ENCODE data around the gene NBEA.

Gene NBEA

DNA sequence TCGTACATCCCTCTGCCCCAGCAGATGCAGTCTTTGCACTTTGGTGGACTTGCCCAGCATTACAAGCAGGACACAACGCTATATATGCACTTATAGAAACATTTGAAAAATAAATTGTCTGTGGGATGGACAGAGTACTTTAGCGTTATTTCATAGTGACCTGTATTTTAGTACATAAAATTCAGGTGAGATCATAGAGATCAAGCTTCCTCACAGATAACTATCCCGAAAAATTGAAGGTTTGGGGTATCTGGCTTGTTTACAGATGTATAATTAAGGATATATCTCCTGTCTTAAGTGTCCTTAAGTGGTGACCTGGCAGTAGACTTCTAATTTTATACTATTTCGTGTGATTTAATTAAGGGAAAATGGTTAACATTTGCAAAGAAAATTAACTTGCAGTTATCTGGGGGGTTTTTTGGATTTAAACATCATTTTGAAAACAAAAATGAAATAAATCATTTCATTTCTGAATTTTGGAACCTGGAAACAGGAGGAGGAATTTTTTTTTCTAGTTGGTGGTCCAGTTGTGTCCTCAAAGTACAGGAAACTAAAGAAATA is 535.4 kb downstream of the NBEA start:
- DNase-seq = no peak

DNA sequence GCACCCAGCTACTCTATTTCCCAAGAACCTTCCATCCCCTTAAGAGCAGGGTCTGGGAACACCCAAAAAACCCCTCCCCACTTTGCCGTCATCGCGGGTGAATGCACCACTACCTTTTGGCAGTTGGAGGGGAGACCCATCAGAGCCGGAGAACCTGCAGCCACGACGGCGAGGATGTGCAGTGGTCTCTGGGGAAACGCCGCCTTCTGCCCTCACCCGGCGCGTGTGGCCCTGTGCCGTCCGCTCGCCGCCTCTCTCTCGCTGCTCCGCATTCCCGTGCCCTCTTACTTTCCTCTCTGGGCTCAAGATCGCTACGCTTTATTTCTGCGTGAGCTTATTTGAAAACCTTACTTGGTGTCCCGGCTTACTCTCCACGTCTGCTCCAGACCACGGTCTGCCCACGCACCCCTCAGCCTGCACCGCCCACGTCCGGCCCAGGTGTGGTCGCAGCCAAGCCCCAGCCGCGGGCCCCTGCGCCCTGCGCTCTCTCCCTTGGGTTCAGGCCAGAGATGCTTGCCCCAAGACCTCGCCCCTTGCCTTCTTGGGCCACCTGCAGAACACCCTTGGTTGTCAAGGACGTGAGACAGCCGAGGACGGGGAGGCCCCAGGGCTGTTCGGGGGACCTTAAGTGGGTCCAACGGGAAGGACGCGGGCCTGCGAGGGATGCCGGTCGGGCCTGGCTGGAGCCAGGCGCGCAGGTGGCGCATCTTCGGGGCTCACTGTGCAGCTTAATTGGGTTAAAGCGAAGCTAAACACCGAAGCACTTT is 536.4 kb downstream of the NBEA start:
- DNase-seq = no peak

DNA sequence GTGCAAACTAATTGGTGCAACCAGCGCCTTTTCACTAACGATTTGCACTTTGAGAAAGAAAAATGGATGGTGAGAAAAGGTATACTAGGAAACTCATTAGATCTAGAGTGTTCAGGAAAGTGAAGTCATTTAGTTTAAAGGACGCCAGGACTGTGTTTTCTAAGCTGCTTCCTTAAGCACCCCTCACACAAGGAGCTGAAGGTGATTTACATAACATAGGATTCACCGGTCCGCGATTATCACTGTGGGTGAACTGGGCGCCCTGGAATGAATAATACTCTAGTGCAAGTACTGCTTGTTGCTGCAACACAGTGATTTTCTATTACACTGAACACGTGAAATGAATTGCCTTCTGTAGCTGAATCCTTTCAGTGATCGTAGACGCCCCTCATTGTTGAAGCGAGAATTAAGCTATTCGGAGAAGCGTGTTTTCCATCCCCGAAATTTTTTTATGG is 537.0 kb downstream of the NBEA start:
- DNase-seq = no peak

DNA sequence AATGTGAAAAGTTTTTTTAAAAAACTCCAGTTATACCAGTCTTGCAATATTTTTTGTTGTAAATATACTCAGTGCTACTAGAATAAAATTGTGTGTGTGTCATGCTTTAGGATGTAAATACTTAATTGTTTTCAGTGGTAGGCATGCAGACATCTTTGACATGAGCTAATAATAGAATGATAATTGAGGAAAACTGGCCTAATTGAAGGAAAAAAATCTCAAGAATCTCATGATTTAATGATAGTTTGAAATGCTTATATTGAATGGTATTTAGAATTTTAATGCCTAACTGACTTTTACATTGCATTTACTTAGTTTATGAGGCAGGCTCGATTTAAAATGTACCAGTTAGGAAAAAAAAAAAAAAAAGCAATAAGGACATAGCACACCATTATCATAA is 537.6 kb downstream of the NBEA start:
- DNase-seq = no peak

DNA sequence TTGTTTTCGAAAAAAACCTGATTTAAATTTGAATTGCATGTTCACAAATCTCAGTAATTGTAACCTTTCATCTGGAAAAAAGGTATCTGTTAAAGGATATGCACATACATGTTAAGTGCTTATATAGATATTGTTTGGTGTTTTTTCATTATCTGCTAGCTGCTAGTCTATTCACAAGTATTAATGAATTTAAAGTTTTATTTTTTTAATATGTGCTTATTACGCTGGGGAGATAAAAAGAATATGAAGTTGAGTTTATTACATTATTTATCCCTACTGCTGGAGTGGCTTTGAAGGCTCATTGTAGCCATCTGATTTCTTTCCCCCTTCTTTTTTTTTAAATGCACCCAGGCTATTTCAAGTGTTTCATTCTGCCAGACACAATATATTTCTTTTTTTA is 538.3 kb downstream of the NBEA start:
- no peak for DNase-seq

DNA sequence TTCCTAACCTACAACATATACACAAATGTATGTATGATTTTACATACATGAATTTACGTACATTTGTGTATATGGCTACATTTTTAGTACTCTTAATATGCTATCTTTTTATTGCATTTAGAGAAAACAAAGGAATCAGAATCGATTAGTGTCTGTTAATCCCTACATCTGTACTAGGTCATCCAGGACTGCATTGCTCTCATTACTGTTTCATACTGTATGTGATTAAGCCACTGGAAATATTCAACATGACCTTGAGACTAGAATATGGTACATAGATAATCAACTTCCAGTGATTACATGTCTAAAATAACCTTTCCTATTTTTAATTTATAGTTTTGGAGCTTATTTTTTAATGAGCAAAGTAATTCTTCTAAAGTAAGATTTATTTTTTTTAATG is 539.7 kb downstream of the NBEA start:
- no peak for DNase-seq

DNA sequence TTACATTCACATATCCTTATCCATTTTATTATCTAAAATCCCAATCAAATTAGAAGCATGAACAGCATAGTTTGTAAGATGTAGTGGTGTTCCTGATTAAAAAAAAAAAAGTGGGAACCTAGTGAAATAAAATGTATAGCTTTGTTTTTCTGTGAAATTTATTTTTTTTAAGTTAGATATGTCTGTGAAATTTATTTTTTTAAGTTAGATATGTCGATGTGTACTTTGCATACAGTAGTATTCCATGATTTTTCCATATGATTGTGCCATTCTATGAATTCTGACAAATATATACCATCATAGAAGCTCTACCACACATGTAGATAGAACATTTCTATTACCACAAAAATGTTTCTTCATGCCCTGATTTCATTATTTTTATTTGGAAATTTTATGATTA is 540.5 kb downstream of the NBEA start:
- no peak for DNase-seq

DNA sequence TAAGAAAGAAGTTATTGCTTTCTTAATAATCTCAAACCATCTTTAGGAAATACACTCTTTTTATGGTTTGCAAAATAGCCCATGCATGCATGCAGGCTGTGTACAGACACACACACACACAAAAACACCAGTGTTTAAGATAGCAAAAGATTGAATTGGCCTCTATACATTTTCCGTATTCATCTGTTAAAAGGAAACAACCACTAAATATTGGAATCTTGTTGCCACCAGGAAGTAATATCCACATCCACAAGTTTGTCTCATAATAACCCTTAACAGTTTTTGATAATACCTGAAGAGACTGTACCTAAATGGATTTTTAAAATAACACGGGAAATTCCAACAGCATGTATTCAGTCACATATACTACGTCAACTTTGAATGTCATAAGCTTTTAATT is 541.7 kb downstream of the NBEA start:
- no peak for DNase-seq

DNA sequence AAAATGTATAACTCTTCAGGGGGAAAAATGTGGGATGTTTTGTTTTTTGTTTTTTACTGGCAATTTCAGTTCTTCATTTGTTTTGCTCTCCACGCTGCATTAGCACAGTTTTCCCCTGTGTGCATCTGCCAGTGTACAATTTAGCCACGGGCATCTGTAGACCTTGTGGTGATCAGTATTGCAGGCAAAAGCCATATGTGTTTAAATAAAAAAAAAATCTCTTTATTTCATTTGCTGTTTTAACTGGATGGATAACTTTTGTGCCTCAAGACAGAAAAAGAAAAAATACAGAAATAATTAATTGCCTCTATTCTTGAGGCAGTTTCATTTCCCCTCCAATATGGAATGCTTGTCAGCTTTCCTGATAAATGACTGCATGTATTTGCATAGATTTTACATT is 542.3 kb downstream of the NBEA start:
- DNase-seq = no peak

DNA sequence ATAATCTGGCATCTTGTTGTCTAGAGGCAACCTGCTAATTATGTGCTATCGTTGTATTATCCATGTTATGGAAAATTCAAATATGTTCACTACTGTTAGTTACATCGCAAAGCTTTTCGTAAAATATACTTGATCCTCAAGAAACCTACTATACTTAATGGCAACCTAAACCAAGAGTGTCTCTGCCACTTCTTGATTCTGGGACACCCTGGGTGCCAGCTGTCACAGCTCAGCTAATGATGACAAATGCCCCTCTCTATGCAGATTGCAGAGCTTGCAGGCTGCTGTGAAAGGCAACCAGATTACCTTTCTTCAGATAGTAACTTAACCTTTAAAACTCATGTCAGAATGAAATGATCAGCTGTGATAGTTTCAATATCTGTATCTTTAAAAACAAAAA is 543.4 kb downstream of the NBEA start:
- no peak for DNase-seq

DNA sequence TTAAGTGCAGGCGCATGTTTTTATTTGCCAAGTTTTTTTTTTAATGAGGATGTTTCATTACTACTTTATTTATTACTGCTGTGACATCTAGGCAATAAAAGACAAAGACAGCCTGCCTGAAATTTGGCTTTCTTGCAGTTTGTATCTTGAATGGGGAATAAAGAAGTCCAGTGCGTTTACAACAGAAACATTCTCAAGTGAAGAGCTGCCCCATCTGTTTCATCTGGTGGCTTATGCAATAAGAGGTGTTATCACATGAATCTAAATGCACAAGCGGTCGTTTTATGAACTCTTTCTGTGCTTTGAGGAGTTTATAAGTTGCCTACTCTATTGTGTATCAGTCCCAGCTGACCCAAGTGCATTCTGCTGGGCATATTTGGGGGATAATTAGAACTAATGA is 547.0 kb downstream of the NBEA start:
- DNase-seq = no peak

DNA sequence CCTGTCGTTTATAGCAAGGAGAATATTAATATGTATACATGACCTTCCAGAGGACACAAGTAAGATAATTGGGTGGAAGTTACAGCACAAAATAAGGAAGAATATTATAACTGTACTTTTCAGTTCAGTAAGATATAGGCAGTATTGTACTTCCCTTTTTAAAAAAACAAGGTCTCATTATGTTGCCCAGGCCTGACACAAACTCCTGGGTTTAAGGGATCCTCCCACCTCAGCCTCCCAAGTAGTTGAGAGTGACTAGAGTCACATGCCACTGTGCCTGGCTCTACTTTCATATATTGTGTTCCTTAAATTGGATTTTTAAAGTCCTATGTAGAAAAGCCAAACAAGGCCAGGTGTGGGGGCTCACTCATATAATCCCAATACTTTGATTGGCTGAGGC is 553.9 kb downstream of the NBEA start:
- peak; percentile 16 for DNase-seq

DNA sequence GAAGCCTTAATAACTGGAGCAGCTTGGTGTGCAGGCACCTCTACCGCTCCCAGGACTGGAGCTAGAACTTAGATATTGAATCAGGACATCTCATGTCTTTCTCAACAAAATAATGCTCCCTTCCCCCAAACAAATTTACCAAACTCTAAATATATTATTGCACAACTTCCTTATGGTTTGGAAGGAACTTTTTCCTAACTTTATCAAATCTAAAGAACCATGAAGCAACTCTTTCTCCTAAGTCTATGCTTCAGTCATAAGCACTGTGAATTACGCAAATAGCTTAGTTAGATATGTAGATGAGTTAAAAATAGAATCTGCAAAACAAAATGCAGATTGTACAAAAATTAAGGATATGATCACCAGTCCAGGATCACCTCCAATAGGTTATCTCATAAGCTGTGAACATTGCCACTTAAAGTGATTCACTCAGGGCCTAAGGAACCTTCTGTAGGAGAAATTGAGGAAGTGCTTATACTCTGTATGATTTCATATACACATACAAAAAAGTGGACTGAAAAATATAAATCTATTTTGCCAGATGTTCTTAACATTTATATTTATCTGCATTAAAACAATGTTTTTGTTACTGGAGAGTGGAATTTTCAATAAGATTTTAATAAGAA is 554.8 kb downstream of the NBEA start:
- peak; percentile 44 for DNase-seq

DNA sequence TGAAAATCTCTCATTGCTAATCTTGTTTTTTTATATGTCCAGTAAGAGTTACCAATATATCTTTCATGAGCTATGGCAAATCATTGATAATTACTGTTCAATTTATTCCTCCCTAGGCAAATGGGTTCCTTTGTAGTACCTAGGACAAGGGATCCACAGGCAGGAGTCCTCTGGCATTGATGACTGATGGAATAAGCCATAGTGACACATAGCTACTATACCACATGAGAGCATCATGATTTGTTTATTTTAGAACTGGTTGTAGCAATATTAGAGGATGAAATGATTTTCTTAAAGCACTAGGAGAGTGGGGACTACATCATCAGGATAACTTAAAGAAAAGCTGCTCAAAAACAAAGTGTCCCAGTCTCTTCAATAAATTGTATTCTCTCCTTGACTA is 556.2 kb downstream of the NBEA start:
- DNase-seq = no peak

DNA sequence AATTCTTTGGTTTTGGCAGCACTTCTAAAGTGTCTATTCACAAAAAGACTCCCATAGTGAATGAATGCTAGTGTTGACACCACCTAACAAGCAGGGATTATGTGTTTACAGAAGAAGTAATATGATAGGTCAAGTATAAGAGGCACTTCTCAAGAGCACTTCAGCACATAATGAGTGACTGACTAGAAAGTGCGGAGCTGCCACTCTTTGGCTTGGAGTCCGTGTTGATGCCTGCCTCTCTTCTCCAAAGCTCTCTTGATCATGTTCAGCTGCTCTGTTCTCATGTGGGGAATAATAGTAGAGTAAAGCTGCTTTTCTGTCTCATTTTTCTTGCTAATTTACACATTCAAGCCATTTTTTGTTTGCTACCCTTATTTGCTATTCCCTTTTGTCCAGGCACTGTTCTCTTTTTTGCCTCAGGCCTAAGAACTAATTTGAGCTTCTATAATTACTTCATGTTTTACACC is 557.2 kb downstream of the NBEA start:
- no peak for DNase-seq

DNA sequence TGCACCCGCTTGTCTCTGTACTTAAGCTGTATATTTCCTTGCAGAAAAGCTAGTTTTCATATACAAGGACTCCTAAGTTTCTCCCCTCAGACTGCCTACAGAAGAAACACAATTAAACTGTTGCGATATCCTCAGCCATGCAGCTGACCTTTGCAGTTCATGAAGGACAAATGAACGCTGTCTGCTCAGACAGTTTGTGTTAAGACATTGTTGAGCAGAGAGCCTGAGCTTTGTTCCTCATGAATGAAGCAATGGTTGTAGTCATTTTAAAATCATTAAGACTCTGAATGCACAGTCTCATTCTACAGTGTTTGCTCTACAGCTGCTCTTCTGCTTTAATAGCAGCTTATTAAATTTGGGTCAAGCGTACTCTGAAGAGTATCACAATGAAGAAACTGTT is 557.6 kb downstream of the NBEA start:
- DNase-seq = no peak

DNA sequence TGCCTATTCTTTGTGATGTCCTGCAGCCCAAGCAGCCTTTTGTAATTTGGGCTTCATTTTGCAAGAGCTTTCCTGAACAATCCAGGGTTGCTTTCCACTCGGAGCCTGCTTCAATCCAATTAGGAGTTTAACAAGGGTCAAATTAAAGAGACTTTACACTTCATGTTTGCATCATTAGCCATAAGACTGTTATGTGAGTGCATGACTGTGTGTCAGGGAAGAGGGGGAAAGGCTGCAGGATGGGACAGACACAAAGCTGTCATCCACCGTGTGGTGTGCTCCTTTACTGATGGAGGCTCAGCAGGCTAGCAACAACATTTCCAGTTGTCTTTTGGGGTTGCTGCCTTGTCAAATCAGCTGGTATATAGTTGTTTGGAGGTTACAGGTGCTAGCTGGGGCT is 558.1 kb downstream of the NBEA start:
- no peak for DNase-seq

DNA sequence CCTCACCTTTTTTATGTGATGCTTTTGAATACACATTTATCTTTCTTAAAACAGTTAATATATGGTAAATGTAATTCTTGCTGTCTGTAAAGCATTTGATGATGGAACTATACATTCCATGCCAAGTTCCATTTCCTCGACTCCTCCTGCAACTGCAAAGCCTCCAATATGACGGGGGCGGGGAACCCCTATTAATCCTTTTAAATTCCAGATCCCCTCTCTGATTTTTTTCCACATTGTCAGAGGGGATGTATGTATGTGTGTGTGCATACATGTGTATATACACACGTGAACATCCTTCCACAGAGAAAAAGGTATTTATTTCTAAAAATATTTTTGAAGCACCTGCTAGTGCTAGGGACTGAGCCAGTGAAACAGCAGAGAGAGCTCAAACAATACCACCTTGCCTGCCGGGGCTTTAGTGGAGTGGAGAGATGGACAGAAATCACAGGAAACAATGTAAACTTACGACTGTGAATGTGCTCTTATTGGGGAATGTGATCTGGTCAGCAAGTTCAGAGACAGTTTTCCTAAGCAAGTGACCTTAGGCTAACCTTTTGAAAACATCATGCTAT is 559.7 kb downstream of the NBEA start:
- no peak for DNase-seq

DNA sequence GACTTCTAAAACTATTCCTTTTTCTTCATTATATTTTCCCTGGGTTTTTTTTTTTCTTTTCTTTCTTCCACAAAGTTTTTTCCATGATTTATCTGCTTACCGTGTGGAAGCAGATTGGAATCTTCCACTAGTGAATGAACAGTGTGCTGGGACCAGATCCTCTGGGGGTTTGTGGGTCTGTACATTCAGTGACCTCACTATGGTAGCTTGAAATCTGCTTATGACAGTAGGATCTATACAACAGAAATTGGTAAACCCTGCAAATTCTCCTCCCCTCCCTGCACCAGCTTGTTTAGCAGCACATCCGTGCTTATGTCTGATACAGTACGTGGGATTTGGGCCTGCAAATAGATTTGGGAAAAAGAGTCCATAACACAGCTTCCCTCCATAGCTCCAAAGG is 560.4 kb downstream of the NBEA start:
- no peak for DNase-seq

DNA sequence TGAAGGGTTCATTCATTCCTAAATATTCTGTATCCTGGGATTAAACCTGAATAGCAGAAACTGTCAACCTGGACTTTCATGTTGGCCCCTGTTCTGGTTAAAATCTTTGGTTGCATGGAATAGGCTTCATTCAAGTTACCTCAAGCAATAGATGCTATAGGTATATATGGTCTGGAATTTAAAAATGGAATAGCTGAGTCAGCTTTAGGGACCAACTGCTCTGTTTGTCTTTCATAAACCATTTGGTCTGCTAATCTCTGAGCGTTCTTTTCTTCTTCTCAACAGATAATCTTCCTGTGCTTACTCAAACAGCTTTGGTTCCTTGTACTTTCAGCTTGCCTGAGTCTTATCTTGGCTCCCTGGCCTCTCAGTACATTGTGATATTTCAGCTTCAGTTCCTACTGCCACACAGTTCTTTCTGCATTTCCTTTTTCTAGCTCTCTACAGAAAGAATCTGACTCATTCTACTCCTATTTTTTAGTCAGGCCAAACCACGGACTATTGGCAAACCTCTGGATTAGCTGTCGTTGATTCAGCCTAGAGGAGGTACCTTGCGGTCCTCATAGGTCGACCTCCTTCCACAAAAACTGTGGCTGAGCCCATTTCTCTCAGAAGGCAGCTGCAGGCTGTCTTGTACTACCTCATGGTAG is 570.3 kb downstream of the NBEA start:
- DNase-seq = peak; percentile 49

DNA sequence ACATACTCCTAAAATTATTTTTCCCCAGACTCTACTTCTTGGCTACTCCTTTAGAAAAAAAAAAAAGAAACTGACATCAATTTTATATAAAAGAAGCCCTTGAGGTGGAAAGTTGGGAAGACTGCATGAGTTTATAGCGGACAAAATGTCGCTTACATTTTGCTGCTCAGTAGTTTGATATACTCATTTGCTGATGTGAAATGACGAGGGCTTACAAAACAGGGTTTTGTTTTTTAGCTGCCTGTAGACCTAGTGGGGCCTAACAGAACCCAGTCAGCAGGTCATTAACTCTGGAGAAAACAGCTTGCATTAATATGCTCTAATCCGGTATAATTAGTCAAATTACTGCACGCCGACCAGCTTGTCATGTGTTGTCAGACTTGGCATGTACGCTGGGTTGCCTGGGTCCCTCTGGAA is 572.0 kb downstream of the NBEA start:
- no peak for DNase-seq

DNA sequence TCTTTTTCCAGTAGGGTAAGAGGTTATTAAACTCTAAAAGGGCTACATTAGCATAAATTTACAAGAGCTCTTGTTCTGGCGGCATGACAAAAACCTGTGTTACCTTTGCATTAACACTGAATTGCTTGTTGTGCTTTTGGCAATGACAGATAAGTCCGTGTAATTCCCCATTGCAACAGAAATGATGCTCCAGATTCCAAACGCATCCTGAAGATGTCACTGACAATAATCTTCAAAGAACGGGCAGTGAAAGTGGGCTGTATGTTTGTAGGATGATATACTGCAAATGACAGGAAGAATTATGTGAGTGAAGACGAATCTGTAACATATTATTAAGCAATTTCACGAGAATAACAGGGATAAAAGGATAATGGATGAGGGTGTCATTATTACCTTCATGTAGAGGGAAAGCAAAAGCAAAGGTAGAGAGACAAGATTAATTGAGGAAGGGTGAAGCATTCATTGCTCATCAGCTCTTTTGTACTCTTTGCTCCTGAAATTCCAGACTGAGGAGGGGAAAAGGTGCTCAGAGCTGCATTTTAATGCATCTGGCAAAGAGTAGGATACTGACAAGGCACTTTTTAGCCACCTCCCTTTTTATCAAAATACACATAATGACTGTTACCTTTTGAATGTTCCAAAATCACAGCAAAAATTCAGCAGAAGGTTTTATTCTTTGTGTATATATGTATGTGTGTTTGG is 572.9 kb downstream of the NBEA start:
- DNase-seq = no peak
